SW 1271 (cell line): ENCODE results near the gene IGSF3.
"Not testable (repeated sequence)": the region's sequence is repeated elsewhere in the genome, so short reads cannot be mapped to it uniquely, and the experiment has no call there.

ENCODE experiments used
- DNase-seq, 2 experiments: peaks; one replicate each; lab custom pipeline; 2025; lab: John Stamatoyannopoulos, UW

Gene IGSF3

DNA sequence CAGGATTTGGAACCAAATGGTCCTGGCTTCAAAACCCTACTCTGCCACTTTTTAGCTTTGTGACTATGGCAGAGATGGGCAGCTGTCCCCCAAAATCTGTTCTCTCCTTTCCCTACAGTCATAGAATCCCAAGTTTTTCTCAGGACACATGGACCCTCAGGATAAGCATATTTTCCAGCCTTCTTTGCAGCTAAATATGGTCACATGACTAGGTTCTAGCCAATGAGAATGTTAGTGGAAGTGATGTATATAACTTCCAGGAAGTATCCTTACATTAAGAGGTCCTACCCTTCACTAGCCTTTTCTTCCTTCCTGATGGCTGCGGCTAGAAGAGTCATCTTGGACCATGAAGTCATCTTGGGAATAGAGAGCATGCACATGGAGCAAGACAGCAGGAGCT, 5.9 kb downstream of the IGSF3 start:
- no peak for DNase-seq

DNA sequence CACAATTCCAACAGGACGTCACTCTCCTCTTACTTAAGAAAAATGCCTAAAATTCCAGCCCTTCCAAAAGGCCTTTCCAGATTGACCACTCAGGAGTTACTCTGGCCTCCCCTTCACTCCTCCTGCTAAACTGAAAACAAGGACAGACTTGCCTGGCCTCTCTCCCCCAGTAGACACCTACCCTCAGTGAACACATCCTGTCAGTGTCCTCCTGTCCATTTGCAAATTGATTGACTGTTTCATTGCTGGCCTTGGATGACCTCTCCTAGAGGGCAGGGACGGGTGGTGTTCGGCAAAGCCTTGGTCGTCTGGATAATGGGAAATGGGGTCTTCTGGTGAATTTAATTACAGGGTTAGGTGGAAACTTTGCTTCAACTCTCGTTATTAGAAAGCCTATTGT, 8.9 kb downstream of the IGSF3 start:
- not testable (repeated sequence) for DNase-seq

DNA sequence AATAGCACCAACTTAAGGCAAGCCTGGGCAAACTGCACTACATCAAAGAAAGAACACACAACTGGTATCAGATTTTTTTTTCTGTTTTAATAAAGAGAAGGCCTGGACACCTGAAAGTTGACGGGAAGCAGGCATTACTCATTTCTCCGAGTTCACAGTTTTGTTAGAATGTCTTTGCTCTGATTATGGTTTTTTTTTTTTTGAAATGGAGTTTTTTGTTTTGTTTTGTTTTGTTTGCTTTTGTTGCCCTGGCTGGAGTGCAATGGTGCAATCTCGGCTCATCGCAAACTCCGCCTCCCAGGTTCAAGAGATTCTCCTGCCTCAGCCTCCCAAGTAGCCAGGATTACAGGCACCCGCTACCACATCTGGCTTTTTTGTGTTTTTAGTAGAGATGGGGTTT, 9.7 kb downstream of the IGSF3 start:
- DNase-seq = not testable (repeated sequence)

DNA sequence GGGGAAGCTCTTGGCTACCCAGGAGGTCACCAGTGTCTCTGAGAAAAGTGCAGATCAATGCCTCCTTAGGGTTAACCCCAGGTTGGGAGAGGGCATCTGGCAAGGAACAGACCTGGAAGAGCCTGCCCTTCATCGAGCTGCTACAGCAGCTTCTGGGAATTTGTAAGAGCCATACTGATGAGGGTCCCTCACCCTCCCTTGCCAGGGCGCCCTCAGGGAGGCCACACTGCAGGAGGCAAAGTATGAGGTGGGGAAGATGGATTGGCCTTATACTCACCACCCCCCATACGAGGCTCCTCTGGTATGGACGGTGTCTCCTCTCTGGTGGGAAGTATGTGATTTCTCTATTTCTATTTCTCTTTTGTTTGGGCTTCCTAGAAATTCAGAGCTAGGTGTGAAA, 13.2 kb downstream of the IGSF3 start:
- DNase-seq = no peak

DNA sequence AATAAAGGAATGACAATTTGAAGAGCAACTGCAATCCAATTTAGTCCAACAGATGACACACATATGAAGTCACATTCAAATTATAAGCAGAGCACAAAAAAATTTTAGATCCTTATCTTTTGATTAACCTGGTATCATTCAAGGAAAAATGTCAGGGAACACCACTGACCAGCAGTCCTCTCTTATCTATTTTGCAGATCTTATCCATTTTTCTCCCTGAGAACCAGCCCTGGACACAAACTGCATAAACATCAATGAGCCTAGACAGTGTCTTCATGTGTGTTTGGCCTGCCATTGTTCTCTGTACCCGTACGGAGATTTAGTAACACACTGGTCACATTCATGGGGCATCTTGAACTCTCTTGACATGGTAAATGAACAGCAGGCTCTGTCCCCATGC, 14.9 kb downstream of the IGSF3 start:
- not testable (repeated sequence) for DNase-seq

DNA sequence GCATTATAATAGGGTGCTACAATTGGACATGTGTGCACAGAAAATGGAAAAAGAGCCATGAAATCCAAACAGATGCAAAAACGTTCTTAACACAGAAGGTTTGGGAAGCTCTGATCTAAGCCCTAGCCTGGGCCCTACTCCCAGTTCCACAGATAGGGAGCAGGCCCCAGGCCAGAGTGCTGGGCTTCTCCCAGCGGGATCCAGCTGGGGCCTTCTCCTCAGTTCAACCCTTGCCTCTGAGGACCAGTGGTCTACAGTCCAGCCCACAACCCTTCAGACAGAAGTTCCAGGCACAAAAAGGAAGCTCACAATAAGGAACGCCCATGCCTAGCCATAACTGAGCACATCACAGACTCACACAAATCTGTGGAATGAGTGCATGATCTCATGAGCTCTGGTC, 16.8 kb downstream of the IGSF3 start:
- DNase-seq = not testable (repeated sequence)

DNA sequence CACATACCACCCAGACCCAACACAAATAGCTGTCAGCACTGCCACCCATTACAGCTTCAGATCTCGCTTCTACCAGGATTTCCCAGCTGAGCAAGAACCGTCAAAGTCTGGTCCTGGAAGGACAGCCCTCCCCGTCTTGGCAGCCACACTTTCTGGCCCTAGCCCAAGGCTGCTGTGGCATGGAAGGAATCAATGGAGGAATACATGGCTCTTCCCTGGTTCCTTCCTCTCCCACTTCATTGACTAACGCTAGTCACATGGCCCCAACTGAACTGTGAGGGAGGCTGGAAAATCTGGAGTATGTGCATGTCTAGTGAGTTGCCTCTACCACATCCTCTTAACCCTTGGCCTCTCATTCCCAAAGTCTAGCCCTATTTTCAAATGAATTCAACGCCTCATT, 18.5 kb downstream of the IGSF3 start:
- not testable (repeated sequence) for DNase-seq

DNA sequence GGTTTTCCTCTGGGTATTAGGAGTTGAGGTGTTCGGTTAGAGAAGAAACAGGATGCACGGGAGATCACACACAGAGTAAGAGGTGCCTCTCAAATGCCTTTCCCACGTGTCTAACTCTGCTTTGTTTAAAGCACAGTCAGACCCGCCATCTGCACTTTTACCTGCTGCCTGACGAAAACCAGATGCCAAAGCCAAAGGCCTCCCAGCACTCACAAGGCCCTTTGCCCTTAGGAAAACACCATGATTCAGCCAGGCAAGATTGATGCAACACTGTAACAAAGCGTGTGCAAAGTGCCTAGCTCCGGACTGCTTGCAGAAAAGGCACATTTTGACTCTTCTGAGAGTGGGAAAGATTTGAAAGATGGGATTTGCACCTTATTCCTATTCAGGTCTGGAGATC, 19.2 kb downstream of the IGSF3 start:
- DNase-seq = not testable (repeated sequence)

DNA sequence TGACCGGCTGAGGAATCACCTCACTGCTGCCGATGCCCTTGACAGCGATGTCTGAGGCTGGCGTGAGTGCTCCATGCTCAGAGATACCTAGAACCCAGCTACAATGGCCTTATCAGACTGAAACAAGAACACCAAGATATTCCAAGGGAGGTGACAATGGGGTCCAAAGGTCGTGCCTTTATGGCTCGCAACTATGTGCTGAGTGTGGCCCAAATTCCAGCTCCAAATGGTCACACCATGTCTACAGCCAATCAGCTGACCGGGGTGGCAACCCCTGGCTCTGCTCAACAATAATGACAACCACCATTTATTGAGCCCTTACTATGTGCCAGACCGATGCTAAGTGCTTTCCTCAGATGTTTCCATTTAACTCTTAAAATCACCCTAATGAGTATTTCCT, 20.3 kb downstream of the IGSF3 start:
- not testable (repeated sequence) for DNase-seq

DNA sequence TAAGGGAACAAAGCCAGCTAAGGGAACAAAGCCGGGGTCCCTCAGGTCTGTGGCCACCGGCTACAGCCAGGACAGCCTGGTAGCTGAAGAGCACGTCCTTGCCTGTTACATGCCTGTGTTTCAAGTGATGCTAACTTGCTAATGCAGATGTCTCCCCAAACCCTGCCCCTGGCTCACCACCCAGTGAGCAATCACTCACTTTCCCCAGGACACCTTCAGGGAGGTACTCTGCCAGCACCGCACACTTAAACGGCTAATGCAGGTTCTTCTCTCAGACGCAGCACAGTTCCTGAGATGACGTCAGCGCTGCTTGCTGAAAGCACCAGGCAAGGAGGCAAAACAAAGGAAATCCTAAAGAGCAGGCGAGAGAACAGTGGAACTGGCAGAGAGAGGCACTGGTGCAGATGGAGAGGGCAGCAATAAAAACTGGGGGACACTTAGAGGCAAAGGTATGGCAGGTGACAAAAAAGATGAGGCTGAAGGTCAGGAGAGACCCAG, 20.8 kb downstream of the IGSF3 start:
- not testable (repeated sequence) for DNase-seq

DNA sequence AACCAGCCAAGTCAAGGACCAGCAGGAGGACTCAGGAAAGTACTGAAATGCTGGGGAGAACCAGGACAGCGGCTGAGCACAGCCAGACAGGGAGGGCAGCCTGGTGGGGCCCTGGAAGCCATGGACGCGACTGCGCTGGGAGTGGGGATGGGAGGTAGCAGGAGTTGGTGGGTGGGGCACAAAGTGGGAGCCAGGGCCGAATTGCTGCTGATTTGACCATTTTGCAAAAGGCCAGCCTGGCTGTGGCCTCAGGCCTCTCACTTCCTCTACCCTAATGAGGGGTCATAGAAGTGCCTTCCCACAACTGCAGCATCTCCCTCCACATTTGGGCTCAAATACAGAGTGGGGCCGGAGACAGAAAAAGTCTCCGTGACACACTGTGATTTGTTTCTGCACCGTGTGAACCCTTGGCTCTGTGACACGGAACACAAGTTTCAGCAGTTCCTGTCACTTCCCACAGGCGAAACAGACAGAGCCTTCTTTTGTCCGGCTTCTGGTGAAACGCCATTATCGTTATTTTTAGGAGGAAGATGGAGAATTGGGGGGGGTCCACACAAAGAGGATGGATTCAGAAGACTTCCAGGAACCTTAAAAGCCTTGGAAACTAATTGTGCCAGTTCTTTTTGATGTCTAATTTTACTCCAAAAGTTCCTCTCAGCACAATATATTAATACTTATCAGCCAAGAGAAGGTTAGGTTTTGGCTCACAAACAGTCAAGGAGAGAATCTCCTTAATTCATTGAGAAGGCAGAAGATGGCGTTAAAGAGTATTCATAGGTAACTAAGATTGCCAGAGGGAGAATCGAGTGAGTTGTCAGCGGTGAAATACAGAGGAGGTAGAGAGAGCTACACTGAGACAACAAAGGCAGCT, 21.5 kb downstream of the IGSF3 start:
- DNase-seq = not testable (repeated sequence)

DNA sequence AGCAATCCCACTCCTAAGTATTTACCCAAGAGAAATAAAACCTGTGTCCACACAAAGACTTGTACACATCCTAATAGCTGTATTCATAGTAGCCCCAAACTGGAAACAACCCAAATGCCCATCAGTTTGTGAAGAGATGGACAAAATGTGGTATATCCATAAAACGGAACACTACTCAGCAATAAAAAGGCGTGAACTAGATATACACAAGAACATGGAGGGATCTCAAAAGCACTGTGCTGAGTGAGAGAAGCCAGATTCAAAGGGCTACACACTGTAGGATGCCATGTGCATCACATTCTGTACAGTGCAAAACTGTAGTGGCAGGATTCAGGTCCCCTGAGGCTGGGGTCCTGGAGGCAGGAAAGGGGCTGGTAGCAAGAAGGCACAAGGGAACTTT, 22.5 kb downstream of the IGSF3 start:
- not testable (repeated sequence) for DNase-seq

DNA sequence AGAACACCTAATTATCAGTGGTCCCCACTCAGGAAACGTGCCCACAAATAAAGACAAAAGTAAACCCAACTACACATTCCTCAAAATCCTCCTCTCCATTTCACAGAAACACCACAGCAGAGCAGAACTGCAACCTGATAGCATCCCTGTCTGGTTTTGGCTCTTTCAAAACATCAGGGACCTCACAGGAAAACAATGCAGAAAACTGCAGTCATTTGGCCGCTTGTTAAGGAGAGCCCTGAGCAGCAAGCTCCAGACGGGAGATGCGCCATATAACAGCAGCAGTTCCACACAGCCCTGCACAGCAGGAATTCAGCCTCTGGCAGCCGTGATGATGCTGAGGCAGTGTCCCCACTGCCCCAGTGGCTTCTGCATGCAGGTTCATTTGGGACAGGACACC, 23.4 kb downstream of the IGSF3 start:
- not testable (repeated sequence) for DNase-seq

DNA sequence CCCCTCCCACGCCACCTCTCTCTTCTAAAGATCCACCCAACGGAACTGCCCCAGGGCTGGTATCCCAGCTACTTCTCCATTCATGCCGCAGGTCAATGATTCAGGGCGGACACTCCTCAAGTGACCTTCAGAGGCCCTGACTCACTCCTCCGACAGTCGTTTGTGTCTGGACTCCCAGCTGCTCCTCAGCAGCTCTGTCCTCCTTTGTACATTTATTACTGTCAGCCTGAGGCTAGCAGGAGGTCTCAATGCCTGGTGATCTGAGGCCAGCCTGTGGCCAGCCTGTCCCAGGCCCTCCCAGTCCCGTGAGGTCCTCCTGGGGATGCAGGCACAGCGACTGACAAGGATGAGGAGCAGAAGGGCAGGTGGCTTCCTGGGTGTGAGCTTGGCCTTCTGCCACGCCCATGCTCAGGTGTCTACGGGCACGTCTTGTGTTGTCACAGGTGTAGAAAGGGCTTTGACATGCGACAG, 24.2 kb downstream of the IGSF3 start:
- DNase-seq = not testable (repeated sequence)

DNA sequence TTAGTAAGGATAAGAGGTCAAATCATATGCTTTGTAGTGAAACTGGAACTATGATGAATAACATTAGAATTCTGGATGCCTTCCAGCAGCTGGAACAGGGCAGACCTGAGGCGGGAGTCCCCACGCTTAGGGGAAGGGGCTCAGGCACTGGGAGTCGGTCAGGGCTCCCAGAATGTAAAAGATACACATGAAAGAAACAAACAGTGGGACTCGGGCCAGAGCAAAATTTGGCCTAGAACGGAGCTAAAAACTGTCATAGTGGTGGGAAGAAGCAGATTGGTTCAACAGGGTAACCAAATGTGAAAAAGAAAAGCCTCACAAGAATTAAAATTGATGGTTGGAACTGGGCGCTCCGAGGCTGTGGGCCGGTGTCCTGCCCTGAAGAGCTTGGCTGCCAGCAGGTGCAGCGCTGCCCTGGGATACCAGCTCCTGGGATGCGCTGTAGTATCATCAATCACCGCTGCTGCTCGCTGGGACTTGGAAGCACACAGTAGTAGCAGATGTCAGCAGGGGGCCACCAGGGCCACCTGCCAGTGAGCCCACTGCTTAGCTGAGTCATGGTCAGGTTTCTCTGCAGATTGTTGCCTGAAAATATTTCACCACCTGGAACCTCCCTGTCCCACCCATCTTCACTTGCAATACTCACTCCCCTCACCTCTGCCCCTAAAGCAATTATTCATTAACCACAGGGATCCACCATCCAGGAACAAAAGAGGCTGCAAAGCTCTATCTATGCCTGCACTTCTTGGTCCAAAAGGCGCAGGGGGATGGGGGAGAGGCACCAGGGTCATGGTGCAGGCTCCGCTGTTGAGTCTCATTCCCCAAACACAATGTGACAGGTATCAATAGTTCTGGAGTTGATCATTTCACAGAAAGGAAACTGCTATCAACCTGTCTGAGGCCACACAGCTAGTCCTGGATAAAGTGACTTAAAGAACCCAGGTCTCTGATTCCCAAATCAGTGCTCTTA, 24.9 kb downstream of the IGSF3 start:
- not testable (repeated sequence) for DNase-seq

DNA sequence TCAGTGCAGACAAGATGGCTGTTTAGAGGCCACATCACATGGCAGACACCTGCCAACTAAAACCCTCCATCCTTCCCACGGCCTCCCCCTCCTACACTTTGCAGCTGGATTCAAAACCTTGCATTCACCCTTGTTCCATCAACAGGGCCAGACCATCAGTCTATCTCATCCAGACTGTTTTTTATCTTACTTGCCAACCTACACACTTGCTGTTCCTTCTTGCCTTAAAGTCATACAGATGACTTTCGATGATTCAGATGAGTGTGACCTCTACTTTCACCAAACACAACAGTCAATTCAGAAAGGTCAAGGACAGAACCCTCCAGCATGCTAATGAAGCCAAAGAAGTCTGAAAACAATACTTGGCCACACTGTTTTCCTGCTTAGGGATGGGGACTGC, 29.9 kb downstream of the IGSF3 start:
- not testable (repeated sequence) for DNase-seq

DNA sequence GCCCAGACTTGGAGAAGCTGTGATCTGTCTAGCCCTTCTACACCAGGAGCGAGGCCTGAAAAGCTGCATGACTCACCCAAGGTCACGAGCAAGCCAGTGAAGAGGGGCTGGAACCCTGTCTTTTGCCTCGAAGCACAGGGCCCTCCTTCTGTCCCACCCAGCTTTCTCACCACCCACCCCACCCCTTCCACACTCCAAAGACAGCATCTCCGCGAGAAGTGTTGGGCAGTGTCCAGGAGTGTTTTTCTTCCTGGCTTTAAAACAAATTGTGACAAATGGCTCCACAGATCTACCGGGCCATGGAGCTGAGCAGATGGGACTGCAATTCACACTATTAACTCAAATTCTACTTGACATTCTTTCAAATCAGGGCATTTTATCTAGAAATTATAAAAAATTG, 30.9 kb downstream of the IGSF3 start:
- DNase-seq = not testable (repeated sequence)

DNA sequence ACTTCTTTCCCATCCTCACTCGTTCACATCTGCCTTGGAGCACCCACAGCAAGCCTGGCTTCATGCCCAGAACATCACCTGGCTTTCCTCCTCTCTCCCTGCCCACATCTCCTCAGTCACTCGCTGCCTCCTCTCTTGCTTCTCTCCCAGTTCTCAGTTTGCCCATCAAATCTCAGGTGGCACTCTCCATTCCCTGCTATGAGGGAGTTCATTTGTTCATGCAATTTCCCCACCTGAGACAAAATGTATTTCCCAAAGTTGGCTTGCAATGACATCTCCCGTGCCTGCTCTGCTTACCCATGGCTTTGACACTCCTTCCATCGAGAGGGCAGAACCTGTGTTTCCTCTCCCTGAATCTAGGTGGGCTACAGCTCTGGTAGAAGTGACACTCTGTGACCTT, 33.1 kb downstream of the IGSF3 start:
- not testable (repeated sequence) for DNase-seq

DNA sequence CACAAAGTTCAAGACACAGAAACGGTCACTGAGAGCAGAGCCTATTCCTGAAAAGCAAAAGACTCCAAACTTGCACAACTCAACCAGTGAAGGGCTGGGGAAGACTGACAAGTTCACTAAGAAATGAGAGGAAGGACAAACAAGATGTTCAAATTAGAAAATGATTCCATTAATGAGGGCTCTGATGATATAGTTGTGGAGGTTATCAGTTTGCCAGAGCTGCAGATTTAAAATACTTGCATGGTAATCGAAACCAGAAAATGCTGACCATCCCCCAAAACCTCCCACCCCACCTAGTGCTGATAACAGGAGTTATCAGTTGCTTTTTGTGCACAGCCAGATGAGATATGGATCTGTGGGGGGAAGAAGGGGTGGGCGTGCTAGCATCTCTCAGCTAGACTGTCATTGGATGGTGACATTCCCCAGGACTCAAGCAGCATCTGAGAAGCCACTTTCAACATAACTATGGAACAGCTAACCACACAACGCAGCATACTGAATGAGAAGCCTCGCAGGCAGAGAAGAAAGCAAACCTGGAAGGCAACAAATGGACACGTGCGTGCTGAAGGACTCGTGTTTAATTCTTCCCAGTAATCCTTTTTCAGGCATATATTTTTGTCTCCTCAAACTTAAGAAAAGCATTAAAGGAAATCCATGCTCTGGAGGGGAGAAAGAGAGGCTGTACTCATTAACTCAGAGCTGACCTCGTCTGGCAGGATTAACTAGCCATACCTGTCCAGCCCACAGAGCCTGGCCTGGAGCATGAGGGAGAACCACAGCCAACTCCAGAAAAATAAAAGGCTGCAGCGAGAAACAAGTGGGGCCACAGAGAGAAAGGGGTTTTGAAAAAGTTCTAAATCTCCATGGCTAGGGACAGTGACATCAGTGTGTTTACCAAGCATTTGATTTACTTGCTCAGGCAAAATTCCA, 35.3 kb downstream of the IGSF3 start:
- DNase-seq = not testable (repeated sequence)

DNA sequence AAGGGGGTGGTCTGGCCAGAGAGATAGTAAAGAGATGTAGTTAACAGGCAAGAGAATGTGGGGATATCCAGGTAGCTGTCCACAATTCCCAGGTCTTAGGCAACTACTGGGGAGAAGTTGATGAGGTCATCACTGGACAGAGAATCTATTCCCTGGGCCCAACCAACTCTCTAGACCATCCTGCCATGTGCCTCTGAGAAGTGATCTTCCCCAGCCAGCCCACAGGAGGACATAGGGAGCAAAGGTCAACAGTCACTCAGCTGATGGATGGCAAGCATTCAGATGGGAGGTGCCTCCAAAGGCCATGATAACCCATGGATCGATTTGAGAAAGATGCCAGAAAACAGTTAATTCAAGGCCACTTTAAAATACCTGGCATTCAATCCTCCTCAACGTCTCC, 36.0 kb downstream of the IGSF3 start:
- DNase-seq = not testable (repeated sequence)

DNA sequence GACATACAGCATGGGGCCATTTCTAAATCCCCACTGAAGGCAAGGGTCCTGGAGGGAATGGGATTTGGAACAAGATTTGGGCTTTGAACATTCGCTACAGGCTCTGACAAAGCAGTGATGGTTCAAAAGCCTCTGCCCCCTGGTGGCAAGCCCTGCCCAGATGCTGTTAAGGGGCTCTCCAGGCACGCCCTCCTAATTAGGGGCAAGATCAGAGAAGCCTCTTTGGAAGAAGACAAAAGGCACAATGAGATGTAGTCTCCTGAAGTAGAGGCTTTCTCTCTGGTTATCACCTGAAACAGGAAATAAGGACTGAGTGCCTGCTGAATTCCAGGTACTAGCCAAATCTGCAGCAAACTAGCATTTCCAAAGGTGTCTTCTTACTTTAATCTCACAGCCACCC, 37.5 kb downstream of the IGSF3 start:
- DNase-seq = not testable (repeated sequence)
